H1 (cell line): Measurements from ENCODE around the gene PDCL3.

ENCODE experiments used
- CTCF ChIP-seq, 3 experiments: IDR thresholded peaks; 1 replicate in 2 of 3; 2 replicates in 1 of 3; pipeline versions ENCODE4 v1.5.1 to v1.6.1; 2011; ENCODE audit warnings: low read length in 3 of 3, mild to moderate bottlenecking in 3 of 3, inconsistent platforms in 2 of 3, low read depth in 1 of 3, moderate library complexity in 1 of 3; ENCODE audit not compliant: insufficient read depth in 1 of 3; ENCODE audit errors: control extremely low read depth in 1 of 3
- EGR1 ChIP-seq: IDR thresholded peaks from 2 replicates; pipeline ENCODE4 v1.6.1; 2011; ENCODE audit warnings: low read depth, low read length, borderline replicate concordance
- FOSL1 ChIP-seq: IDR thresholded peaks from 2 replicates; pipeline ENCODE4 v1.6.1; 2011; ENCODE audit warnings: mild to moderate bottlenecking, low read depth, low read length, moderate library complexity; ENCODE audit not compliant: insufficient read depth
- MAFK ChIP-seq: IDR thresholded peaks from 2 replicates; pipeline ENCODE4 v1.6.1; 2012; ENCODE audit warnings: low read depth, mild to moderate bottlenecking, improper control_type of control experiment, low read length
- NRF1 ChIP-seq: IDR thresholded peaks from 2 replicates; pipeline ENCODE4 v1.6.1; 2011; ENCODE audit warnings: mild to moderate bottlenecking, low read depth, low read length, improper control_type of control experiment
- POLR2AphosphoS5 ChIP-seq: IDR thresholded peaks from 2 replicates; pipeline ENCODE4 v1.6.1; 2011; ENCODE audit warnings: low read depth, low read length
- RBBP5 ChIP-seq: IDR thresholded peaks from 2 replicates; pipeline ENCODE4 v1.7.1; 2012; ENCODE audit warnings: low read depth, mild to moderate bottlenecking, inconsistent platforms, low read length, moderate library complexity, borderline replicate concordance
- SIN3A ChIP-seq, 2 experiments: IDR thresholded peaks in 1 of 2; conservative IDR thresholded peaks in 1 of 2; 2 replicates each; pipeline ENCODE4 v1.6.1; 2011 to 2012; ENCODE audit warnings: low read length in 2 of 2, improper control_type of control experiment in 1 of 2, low read depth in 1 of 2, mild to moderate bottlenecking in 1 of 2
- TAF1 ChIP-seq: IDR thresholded peaks from 2 replicates; pipeline ENCODE4 v1.6.1; 2011; ENCODE audit warnings: mild to moderate bottlenecking, low read depth, low read length
- TF ChIP-seq, protein P1 (sequence below): IDR thresholded peaks from 2 replicates; pipeline ENCODE4 v1.6.1; 2012; ENCODE audit warnings: low read length, inconsistent platforms
- TF ChIP-seq, protein P2 (sequence below): IDR thresholded peaks from 2 replicates; pipeline ENCODE4 v1.6.1; 2012; ENCODE audit warnings: inconsistent platforms

- TF ChIP-seq CTCF (IDR thresholded peaks at IDR 0.05; ENCODE audit: control extremely low read depth in 1 of 3, insufficient read depth in 1 of 3, low read depth in 1 of 3, low read length in 3 of 3): no peak
- no peak for TF ChIP-seq NRF1
- TF ChIP-seq EGR1: no peak
- TF ChIP-seq MAFK: no peak
- TF ChIP-seq TAF1: no peak
- no peak for TF ChIP-seq FOSL1
- TF ChIP-seq, protein P1, sequence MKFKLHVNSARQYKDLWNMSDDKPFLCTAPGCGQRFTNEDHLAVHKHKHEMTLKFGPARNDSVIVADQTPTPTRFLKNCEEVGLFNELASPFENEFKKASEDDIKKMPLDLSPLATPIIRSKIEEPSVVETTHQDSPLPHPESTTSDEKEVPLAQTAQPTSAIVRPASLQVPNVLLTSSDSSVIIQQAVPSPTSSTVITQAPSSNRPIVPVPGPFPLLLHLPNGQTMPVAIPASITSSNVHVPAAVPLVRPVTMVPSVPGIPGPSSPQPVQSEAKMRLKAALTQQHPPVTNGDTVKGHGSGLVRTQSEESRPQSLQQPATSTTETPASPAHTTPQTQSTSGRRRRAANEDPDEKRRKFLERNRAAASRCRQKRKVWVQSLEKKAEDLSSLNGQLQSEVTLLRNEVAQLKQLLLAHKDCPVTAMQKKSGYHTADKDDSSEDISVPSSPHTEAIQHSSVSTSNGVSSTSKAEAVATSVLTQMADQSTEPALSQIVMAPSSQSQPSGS: no peak
- TF ChIP-seq SIN3A (conservative IDR thresholded peaks at IDR 0.05 in 1 of 2, IDR thresholded peaks at IDR 0.05 in 1 of 2; ENCODE audit: low read depth in 1 of 2, low read length in 2 of 2): no peak
- no peak for TF ChIP-seq RBBP5
- TF ChIP-seq, protein P2, sequence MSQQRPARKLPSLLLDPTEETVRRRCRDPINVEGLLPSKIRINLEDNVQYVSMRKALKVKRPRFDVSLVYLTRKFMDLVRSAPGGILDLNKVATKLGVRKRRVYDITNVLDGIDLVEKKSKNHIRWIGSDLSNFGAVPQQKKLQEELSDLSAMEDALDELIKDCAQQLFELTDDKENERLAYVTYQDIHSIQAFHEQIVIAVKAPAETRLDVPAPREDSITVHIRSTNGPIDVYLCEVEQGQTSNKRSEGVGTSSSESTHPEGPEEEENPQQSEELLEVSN: no peak
- no peak for TF ChIP-seq POLR2AphosphoS5
Observed at GRCh38 chr2:100577777-100578176, 15.0 kb downstream of the PDCL3 start.
